Germinal center (tissue), 1 donor: ENCODE data around the gene HORMAD1.
"Not testable (repeated sequence)": the region's sequence is repeated elsewhere in the genome, so short reads cannot be mapped to it uniquely, and the experiment has no call there.

Experiments used
- DNase-seq: peaks from one replicate; pipeline ENCODE4 v3.0.0; 2012; ENCODE audit warnings: mixed read lengths, low spot score

The HORMAD1 gene

DNA sequence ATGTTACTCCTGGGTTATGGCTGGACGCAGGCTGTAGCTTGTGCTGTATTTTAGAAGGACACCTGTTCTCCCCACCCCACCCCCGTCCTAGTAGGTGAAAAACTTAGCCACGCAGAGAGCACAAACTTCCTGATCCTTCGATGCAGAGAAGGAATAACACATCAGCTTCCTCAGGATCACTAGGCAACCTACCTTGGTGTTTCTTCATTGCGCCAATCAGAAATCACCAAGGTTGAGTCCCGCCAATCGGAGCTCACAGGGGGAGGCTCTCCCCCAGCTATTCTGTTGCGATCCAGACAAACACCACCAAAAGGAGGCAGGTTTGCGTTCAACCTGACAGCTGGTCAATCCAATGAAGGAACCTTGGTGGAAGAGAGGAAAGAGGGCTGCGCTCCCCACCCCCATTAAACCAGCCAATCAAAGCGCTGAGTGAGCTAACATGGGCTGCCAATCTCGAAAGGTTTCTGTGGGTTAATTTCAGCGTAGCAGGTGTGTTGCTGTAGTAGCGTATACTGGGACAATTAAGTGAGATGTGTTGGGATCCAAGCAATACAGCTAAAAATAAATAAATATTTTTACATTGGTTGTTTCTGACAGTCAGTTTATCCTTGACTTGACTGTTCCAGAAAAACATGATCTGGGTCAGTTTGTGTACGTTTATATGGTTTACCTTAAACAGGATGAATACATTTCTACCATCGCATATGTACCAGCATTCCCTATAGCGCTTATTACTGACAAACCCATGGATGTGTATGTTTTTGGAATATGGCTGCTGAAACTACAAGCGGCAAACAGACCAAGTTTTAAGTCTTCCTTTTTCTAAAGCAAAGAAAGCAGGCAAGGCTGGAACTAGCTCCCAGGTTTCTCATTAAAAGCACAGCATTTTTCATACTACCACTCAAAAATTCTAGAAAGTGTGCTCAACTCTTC, 23.4 kb downstream of the HORMAD1 start, which contains the start of gene GOLPH3L:
Gene GOLPH3L, minus strand, starts transcription at position 160 of the 933 bp plus-strand sequence. CDS start 2,316 bp downstream, outside the sequence.
- DNase-seq, result peak; percentile 94

DNA sequence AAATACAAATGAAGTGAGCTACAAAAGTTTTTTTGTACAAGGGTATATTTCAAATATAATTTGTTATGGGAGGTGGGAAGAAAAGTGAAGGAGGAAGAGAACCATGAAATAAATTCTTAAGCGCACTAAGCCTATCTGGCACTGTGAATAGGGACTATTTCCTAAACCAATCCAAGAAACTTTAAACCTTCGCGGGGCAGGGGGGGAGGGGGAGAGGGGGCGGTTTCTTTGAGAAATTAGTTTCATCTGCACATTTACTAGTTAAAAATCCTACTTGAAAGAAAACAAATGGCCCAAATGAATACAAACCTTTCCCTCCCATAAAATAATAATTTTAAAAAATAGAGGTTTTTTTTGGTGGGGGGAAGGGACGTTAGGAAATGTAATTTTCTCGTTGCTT, 24.1 kb downstream of the HORMAD1 start:
- DNase-seq, result no peak

DNA sequence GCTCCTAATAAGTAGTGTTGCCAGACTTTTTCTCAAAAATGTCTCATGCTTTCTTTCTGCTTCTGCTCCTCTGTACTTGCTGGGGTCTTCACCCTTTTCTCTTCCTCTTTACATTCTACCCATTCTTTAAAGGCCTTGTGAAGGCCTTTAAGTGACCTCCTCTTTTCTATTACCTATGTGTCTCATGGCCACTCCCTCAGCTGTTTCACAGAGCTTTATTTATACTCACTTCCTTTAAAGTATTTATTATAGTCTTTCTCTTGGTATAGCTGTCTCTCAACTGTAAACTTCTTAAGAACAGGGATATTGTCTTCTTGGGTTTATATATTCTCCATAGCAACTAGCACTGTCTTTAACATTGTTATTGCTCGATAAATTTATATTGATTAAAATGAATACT, 24.5 kb downstream of the HORMAD1 start:
- no peak for DNase-seq

DNA sequence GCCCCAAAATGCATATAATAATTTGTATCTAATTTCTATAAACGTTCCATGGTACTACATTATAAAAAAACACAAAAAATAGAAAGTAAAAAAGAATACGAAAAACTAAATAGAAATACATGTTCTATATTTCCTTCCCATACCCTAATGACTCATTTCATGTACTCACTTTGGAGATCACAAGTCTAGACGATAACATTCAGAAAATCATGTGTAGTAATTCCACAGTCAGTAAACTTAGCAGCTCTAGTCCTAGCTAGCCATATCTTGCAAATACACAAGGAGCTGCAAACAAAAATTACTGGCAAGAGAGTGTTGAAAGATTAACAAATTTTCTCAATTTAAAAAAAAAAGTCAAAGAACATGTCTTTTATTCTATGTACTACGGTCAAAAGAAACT, 25.1 kb downstream of the HORMAD1 start:
- no peak for DNase-seq

DNA sequence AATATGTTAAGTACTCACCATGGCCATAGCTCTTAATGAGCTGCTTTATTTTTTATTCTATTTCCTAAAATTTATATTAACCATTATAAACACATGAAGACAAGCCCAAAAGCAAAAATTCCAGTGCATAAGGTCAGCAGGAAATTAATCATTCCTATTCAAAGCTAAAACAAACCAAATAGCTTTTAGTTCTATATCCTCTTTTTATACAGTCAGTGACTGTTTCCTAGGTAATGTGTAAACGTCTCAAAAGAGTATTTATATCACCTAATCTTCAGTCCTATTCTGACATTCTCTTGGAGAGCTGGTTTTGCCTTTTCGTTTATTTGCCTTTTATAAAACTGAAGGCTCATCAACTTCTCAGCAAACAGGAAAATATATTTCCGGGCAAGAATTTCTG, 28.0 kb downstream of the HORMAD1 start:
- DNase-seq, result no peak

DNA sequence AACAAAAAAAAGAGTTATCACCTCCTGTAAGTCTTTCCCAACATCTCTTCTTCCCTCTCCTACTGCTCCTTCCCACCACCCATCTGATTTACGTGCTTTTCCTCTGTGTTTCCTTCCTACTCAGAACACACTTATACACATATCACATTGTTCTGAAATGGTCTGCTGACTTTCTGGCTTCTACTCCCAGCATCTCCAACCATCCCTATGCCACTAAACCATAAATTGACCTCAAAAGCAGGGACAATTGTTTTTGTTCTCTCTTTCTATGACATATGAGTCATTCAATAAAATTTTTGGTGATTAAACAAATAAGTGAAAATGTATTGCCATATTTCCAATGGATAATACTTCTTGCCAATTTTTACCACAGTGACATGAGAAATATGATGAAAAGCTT, 31.9 kb downstream of the HORMAD1 start:
- DNase-seq, result no peak

DNA sequence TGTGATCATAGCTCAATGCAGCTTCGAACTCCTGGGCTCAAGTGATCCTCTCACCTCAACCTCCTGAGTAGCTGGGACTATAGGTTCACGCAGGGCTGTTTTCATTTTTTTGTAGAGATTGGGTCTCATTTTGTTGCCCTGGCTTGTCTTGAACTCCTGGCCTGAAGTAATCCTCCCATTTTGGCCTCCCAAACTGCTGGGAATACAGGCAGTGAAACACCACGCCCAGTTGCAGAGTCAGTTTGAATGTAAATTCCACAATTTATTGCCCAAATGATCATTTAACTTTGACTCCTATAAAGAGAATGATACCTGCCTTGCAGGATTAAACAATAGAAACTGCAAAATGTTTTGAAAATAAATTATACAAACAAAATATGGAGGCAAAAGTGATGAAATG, 34.4 kb downstream of the HORMAD1 start:
- no peak for DNase-seq

DNA sequence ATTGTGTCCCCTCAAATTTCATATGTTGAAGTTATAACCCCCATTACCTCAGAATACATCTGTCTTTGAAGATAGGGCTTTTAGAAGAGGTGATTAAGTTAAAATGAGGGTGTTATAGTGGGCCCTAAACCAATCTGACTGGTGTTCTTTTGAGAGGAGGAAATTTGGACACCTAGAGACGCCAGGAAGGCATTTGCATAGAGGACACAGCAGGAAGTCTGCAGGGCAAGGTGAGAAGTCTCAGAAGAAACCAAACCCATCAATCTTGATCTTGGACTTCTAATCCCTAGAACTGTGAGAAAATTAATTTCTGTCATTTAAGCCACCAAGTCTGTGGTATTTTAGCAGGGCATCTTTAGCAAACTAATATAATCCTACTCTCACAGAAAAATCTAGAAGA, 36.8 kb downstream of the HORMAD1 start:
- no peak for DNase-seq

DNA sequence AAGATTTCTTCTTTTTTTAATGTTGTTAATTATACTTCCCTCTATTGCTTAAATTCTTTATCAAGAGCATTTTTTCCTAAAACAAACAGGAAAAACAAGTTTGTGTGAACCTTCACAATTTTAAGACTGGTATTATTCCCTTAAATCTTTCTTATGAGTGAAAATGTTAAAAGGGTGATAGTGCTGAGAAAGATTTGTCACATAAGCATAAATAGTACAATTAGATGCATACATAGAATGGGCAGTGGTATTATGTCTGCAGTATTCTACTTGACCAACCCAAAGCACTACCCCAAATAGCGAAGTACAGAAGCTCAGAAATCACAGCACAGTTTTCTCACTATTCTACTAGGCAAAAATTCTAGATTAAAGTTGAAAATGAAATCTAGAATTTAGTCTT, 41.7 kb downstream of the HORMAD1 start:
- no peak for DNase-seq

DNA sequence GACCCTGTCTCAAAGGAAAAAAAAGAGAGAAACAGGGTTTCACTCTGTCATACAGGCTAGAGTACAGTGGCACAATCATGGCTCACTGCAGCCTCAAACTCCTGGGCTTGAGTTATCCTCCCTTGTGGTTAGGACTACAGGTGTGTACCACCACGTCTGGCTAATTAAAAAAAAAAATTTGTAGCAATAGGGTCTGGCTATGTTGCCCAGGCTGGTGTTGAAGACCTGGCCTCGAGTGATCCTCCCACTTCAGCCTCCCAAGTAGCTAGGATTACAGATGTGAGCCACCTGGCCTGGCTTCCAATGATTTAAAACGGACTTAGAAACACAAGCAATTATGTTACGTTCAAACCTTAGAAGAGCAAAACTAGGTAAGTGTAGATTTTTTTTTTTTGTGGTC, 45.8 kb downstream of the HORMAD1 start:
- no peak for DNase-seq

DNA sequence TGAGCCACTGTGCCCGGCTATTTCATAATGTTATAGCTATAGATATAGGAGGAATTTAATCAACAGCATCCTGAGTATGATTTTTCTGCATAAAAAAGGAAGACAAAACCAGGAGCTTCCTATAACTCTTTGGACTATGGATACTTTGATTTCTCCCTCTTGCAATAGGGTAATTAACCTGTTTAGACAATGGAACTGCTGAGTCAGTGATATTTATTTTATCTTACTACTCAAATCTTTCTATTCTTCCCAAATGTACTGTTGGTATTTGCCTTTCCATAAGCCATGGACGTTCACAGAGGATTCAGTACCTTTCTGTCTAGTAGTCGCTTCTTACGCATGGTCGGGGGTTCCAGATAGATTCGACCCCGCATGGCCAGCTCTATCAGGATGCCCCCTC, 57.4 kb downstream of the HORMAD1 start:
- no peak for DNase-seq

DNA sequence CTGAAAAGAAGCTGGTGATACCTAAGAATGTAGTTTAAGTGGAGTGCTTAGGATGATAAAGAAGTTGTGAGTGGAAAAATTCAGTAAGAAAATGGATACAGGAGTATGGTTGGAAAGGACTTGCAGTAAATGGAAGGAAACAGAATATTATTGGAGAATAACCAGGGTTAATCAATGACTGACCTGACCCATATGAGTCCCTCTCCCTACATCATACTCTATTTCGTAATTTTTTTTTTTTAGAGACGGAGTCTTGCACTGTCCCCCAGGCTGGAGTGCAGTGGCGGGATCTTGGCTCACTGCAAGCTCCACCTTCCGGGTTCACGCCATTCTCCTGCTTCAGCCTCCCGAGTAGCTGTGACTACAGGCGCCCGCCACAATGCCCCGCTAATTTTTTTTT, 57.9 kb downstream of the HORMAD1 start:
- DNase-seq, result no peak

DNA sequence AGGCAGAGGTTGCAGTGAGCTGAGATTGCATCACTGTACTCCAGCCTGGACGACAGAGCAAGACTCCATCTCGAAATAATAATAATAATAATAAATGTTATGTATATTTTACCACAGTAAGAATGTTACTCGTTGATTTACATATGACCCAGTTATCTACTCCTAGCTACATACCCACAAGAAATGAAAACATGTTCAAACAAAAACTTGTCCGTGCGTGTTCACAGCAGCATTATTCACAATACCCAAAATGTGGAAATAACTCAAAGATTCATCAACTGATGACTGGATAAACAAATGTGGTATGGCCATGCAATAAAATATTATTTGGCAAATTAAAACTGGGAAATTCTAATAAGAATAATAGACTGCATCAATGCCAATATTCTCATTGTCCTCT, 59.5 kb downstream of the HORMAD1 start:
- DNase-seq, result no peak

DNA sequence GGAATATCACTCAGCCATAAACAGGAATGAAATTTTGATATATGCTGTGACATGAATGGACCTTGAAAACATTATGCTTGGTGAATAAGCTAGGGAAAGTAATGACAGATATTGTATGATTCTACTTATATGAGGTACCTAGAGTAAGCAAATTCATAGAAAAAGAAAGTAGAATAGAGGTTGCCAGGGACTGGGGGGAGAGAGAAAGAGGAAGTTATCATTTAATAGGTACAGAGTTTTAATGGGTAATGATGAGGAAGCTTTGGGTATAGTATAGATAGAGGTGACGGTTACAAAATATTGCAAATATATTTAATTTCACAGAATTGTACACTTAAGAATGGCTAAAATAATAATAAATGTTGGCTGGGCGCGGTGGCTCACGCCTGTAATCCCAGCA, 60.1 kb downstream of the HORMAD1 start:
- DNase-seq, result no peak

DNA sequence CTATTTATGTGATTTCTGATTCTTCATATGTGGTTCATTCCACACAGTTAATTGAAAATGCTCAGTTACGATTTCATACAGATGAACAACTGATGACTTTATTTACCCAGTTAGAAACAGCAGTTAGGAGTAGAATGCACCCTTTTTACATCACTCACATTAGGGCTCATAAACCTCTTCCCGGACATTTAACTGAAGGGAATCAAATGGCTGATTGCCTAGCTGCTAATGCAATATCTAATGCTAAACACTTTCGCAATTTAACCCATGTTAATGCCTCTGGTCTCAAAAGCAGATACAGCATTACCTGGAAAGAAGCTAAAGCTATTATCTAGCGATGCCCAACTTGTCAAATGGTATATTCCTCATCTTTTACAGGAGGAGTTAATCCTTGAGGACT, 63.6 kb downstream of the HORMAD1 start:
- not testable (repeated sequence) for DNase-seq

DNA sequence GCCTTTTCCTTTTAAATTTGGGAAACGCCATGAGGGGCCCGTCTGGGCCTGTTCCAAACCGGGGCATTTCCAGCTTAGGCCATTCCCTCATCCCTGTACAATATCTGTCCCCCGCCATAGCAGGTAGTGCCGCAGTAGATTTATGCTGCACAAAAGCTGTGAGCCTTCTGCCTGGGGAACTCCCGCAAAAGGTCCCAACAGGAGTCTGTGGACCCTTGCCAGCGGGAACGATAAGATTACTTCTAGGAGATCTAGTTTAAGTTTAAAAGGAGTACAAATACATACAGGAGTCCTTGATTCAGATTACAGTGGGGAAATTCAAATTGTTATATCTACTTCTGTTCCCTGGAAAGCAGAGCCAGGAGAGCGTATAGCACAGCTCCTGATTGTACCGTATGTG, 66.1 kb downstream of the HORMAD1 start:
- DNase-seq, result not testable (repeated sequence)

DNA sequence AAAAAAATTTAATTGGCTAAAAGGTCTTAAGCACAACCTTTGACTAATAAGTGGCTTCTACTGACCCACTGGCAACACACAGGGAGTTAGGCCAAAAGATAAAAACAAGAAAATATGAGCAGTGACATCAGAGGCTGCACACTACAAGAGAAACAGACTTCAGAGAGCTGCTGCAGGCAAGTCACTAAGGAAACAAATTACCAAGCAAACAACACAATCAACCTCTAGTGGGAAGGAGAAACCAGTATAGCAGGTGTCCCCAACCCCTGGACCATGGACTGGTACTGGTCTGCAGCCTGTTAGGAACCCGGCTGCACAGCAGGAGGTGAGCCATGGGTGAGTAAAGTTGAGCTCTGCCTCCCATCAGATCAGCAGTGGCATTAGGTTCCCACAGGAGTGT, 70.5 kb downstream of the HORMAD1 start:
- no peak for DNase-seq

DNA sequence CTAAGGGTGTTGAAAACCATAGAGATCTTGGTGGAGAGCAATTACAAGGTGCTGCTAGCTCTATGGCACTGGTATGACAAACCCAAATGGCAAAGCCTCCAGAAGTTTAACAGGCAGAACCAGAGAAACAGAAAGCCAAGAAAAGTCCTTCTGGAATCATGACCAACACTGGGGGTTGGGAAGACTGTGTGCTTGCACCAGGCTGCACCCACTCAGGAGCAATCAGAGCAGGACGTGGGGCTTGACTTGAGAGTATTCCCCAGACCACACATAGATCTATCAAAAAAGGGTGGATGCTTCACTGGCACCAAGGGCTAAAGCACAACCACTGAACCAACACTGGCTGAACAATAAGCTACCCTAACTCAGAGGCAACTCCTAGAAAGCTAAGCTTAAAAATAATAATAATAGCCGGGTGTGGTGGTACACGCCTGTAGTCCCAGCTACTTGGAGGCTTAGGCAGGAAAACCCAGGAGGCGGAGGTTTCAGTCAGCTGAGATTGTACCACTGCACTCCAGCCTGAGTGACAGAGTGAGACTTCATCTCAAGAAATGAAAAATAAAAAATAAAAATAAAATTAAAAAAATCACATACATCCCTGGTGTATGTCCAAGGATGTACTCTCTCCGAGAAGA, 71.1 kb downstream of the HORMAD1 start:
- no peak for DNase-seq
